ENCODE data around the gene LHPP.

GRCh38 chr10:124626759-124627380, 165.2 kb downstream of the LHPP start:
- no peak for TF ChIP-seq POLR2A (IDR thresholded peaks at IDR 0.05)
- no peak for TF ChIP-seq CTCF (IDR thresholded peaks at IDR 0.05)

Measured in heart left ventricle (tissue), 13 donors.